ENCODE results near the gene SPATA33.

Gene SPATA33

GRCh38 chr16:89657442-89658220, at the start of gene SPATA33, which contains the start of gene CHMP1A:
Gene SPATA33 (plus strand): TSS chr16:89657836. CDS start chr16:89657912, 76 bp downstream.
Gene CHMP1A (minus strand): TSS chr16:89657708. CDS start chr16:89657588, 120 bp downstream.
- peak; percentile 78 for DNase-seq

DNA sequence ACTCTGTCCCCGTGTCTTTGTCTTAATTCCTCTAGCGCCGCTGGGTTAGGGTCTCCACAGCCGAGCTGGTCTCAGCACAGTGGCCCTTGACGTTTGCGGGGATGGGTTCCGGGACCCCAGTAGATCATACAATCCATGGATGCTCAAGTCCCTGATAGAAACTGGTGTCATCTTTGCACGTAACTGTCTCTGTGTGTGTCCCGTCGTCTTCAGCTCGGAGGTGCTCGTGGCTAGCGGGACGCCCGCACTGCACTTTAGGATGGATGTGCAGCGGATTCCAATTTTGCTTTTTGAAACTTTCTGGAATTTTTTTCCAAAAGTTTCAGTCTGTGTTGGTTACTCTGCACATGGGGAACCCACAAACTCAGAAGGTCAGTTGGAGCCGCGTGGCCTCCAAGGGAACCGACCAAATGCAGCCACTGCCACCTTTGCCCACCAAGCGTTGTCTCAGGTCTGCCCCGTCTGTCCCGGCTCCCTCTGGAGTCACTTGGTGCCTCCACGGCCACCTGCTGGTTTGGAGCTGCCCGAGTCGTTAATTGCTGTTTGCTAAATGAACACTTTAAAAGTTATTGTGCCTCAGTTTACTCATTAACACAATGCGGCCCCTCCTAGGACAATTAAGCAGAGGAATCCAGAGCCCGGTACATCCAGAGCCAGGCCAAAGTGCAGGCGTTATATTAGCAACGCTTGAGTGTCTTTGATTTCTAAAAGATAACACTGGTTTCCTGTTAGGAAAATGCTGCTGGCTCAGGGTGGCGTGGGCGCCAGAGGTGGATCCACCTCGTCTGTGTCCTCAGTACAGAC, 49.5 kb upstream of the SPATA33 start:
- no peak for DNase-seq

GRCh38 chr16:89610108-89610453, 47.6 kb upstream of the SPATA33 start:
- DNase-seq, result no peak

- no peak for DNase-seq
Observed at GRCh38 chr16:89612415-89613166, 45.0 kb upstream of the SPATA33 start.

GRCh38 chr16:89613231-89613953, 44.2 kb upstream of the SPATA33 start, which contains the start of gene DPEP1:
Gene DPEP1 (plus strand): TSS chr16:89613642. CDS start chr16:89630411, 16,769 bp downstream.
- peak; percentile 12 for DNase-seq

- DNase-seq, result no peak
Observed at GRCh38 chr16:89613954-89614459, 43.6 kb upstream of the SPATA33 start.

- DNase-seq, result no peak
Observed at GRCh38 chr16:89615176-89615575, 42.5 kb upstream of the SPATA33 start.

- DNase-seq, result no peak
Observed at GRCh38 chr16:89615596-89616090, 42.0 kb upstream of the SPATA33 start.

DNA sequence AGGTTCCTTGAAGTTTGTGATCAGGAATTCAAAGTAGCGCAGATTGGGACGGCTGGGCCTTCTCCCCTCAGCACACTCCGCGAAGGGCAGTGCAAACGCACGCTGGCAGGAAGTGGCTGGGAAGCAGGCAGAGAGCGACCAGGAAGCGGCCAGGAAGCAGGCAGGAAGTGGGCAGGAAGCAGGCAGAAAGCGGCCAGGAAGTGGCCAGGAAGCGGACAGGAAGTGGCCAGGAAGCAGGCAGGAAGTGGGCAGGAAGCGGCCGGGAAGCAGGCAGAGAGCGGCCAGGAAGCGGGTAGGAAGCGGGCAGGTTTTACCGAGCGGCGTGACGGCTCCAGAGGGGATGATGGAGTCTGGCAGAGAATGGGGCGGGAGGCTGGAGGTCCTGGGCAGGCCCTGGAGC, 41.0 kb upstream of the SPATA33 start:
- DNase-seq, result no peak

- no peak for DNase-seq
Observed at GRCh38 chr16:89617036-89617435, 40.6 kb upstream of the SPATA33 start.

DNA sequence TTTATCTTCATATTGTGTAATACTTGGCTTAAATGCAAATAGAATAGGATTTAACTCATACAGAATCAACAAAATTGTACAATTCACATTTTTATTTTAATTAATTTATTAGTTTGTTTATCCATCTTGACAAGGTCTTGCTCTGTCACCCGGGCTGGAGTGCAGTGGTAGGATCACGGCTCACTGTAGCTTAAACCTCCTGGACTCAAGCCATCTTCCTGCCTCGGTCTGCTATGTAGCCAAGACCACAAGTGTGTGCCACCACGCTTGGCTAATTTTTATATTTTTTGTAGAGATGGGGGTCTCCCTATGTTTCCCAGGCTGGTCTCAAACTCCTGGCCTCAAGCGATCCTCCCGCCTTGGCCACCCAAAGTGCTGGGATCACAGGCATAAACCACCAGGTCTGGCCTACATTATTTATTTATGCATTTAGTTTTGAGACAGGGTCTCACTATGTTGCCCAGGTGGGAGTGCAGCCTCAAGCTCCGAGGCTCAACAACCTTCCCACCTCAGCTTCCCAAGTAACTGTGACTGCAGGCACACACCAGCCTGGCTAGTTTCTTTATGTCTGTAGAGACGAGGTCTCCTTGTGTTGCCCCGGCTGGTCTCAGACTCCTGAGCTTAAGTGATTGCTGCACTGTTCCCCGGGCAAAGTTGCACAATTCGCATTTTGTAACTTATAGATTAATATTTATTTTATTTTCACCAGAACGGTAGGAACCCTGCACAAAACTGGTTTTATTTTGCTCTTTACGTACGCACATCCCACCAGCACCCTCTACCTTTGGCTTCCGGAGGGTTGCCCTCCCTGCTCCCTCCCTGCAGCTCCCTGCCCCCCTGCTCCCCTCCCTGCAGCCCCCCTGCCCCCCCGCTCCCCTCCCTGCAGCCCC, 39.3 kb upstream of the SPATA33 start:
- peak; percentile 17 for DNase-seq

- DNase-seq, result no peak
Observed at GRCh38 chr16:89619840-89620239, 37.8 kb upstream of the SPATA33 start.

- DNase-seq, result no peak
Observed at GRCh38 chr16:89620406-89620841, 37.2 kb upstream of the SPATA33 start.

GRCh38 chr16:89621136-89621697, 36.4 kb upstream of the SPATA33 start:
- no peak for DNase-seq

DNA sequence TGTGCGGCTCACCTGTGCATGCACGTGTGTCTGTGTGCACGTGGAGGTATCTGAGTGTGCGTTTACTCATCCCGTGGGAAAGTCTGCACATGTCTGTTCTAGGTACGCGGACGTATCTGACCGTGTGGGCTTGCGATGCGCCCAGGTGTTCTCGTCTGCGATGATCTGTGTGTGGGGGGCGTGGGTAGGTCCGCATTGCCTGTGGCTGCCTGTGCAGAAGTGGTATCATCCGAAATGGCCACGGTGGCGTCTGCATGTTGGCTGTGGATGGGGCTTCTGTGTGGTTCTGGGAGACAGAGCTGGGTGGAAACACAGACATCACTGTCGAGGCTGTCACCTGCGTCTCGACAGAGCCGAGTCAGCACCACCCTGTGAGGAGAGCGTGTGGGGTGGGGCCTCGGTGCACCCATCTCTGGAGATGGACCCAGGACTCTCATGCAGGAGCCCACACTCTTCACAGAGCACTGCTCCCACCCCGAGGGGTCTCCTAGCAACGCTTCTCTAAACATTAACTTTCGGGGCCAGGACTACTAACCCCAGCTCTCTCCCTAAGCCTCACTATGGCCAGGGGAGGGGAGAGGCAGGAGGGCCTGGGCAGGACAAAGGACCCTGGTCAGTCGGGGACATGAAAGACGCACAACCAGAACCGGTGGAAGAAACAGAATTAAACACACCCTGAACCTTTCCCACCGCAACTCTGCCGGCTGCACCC, 35.8 kb upstream of the SPATA33 start:
- DNase-seq, result no peak

DNA sequence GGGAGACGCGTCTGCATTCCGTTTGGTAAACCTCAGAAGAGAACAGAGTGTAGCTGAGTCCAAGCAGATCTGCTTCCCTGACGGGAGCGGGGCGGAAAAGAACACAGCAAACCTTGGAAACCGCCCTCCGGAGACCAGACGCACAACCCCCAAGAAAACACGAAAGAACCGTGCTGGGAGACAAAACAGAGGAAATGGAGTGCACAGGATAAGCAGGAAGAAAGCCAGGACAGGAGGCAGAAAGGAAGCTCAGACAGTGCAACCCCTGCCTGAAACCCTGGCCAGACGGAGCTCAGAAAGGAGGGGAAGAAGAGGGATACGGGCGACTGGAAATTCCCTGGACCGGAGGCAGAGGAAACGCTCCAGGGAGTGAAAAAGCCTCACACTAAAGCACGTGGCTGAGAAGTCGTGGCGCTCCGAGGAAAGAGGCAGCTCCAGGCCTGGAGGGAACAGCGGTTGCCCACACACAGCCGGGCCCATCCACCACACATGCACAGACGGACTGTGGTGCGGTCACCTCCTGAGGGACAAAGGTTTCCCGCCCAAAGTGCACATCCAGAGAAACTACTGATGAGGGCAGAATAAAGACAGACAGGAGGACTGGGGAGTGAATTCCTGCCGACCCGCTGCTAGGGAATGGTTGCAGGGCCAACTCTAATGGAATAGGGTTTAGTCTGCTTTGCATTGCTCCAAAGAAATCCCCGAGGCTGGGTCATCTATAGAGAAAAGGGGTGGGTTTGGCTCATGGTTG, 34.0 kb upstream of the SPATA33 start:
- no peak for DNase-seq

DNA sequence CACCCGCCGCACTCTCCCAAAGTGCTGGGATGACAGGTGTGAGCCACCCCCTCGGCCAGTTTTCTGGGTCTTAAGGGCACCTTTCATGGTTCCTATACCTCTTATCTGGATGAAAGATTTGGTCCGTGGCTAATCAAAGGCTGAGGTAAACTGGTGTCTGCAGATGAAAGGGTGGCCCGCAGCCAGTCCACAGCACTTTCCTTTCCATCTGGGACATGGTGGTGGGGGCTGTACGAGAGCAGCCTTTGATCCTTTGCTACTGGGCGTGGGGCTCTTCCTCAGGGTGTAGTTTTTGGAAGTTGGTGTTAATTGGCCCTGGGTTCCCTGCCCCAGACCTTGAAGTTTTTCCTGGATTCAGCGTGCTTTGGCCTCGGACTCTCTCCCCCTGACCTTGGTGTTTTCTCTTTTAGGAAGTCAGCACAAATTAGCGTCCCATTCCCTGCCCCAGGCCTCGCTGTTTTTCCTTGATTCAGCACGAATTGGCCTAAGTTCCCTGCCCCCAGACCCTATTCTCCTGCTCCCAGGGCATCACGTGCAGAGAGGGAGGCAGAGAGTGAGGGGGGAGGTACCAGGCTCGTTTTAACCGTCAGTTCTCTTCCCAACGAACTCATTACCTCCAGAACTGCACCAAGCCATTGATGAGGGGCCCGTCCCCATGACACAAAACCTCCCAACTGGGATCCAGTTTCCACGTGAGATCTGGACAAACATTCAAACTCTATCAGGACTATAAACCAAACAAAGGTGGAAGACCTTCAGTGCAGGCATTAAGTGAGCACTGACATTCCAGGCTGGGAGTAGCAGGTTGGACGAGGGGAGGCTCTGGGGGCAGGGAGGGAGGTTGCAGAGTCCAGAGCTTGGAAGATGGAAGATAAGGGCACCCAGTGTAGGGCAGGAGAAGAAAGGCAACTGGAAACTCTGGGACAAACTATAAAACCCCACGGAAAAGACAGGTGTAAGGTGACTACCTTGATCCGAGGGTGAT, 32.6 kb upstream of the SPATA33 start:
- DNase-seq, result no peak
